BJ (cell line): Measurements from ENCODE around the gene FAM81A. TPM values are rescaled to one million over a fixed set of nuclear protein-coding genes. Genes with fewer than 3 reads are reported as not detected.
"Not testable (repeated sequence)": the region's sequence is repeated elsewhere in the genome, so short reads cannot be mapped to it uniquely, and the experiment has no call there.

Experiments used
- CTCF ChIA-PET: fragments of 350-600 bp; formaldehyde crosslinking; extraction: SDS; loops from one replicate; lab custom pipeline; 2021; ENCODE audit warnings: antibody characterized with exemption, inconsistent platforms; lab: Yijun Ruan, JAX
- POLR2A ChIA-PET: fragments of 300-600 bp; sonication (Branson Sonifier 250); formaldehyde crosslinking; extraction: SDS; loops from one replicate; lab custom pipeline; 2021; ENCODE audit warnings: antibody characterized with exemption; lab: Charles Lee
- DNase-seq: peaks from one replicate; pipeline ENCODE4 v3.0.0-alpha.2; 2011; ENCODE audit warnings: low read depth
- H3K27me3 ChIP-seq: 2 replicates; pipeline ENCODE4 v1.6.0; 2011; ENCODE audit warnings: low read length; ENCODE audit not compliant: control insufficient read depth, insufficient read depth
- H3K36me3 ChIP-seq: 2 replicates; pipeline ENCODE4 v1.5.1; 2011; ENCODE audit warnings: low read length; ENCODE audit not compliant: control insufficient read depth, insufficient read depth
- H3K4me3 ChIP-seq: 2 replicates; pipeline ENCODE4 v1.5.1; 2011; ENCODE audit warnings: low read depth, mild to moderate bottlenecking, control low read depth, low read length
- CTCF ChIP-seq: IDR thresholded peaks from 2 replicates; pipeline ENCODE4 v1.5.1; 2011; ENCODE audit warnings: low read depth, mild to moderate bottlenecking, control low read depth, inconsistent platforms, low read length, moderate library complexity; ENCODE audit not compliant: insufficient read depth
- polyA plus RNA-seq: library from polyadenylated mRNA; depleted of rRNA; stranded (reverse); fragments of >200 nt; gene quantifications from 2 replicates; pipeline ENCODE4 v1.2.3, GENCODE V29; 2011

FAM81A gene
- polyA plus RNA-seq, 1 experiment: not detected

GRCh38 chr15:59522988-59523461 is 85.0 kb downstream of the FAM81A start:
- CTCF ChIA-PET: interaction anchor here (0.6 to 1.2 kb wide), 3 partner anchors 9 to 71 kb away, joined by 3 to 5 read pairs (median 3); no protein-coding TSS in a partner anchor
- Histone ChIP-seq H3K4me3 (no peak overlapping the region), H3K36me3 (no peaks in the 10 kb centered on the region), H3K27me3 (no peaks in the 10 kb centered on the region)
- POLR2A ChIA-PET: no interaction called here
- no peak for TF ChIP-seq CTCF
- no peak for DNase-seq

GRCh38 chr15:59523702-59524101 is 85.7 kb downstream of the FAM81A start:
- Histone ChIP-seq H3K27me3 (no peaks in the 10 kb centered on the region), H3K36me3 (no peaks in the 10 kb centered on the region), H3K4me3 (no peak overlapping the region)
- ChIA-PET CTCF (interaction anchor here (1.1 to 1.2 kb wide), 2 partner anchors 9 kb away, joined by 3 to 5 read pairs; no protein-coding TSS in a partner anchor), POLR2A (no interaction called here)
- no peak for TF ChIP-seq CTCF
- DNase-seq: no peak

- ChIA-PET POLR2A (no interaction called here), CTCF (interaction anchor here (1.2 kb wide), 1 partner anchor 10 kb away, joined by 3 read pairs; no protein-coding TSS in a partner anchor)
- DNase-seq: no peak
- H3K36me3 ChIP-seq: no peaks in the 10 kb centered on the region
- TF ChIP-seq CTCF: no peak
- H3K4me3 ChIP-seq: no peak overlapping the region
- no peaks in the 10 kb centered on the region for H3K27me3 ChIP-seq
Observed at GRCh38 chr15:59524331-59524731, 86.3 kb downstream of the FAM81A start.

- H3K4me3 ChIP-seq, DNase-seq, POLR2A ChIA-PET, H3K36me3 ChIP-seq, H3K27me3 ChIP-seq: not testable (repeated sequence)
- CTCF ChIA-PET: interaction anchor here (3.3 kb wide), 1 partner anchor 10 kb away, joined by 40 read pairs; no protein-coding TSS in a partner anchor
Observed at GRCh38 chr15:59526466-59526865, 88.5 kb downstream of the FAM81A start.

GRCh38 chr15:59528429-59528828 is 90.4 kb downstream of the FAM81A start:
- DNase-seq: no peak
- POLR2A ChIA-PET: no interaction called here

More at GRCh38 chr15:59528429-59528828, 90.4 kb downstream of the FAM81A start:
- CTCF ChIA-PET: interaction anchor here (0.5 to 3.3 kb wide), 37 partner anchors 9 to 1641 kb away, joined by 3 to 40 read pairs (median 4); partner anchors contain the start of gene FAM81A
- Histone ChIP-seq H3K4me3 (no peak overlapping the region), H3K27me3 (no peaks in the 10 kb centered on the region), H3K36me3 (no peaks in the 10 kb centered on the region)
- TF ChIP-seq CTCF: no peak
